ENCODE results near the gene ARL4A. TPM values are rescaled to one million over a fixed set of nuclear protein-coding genes. Genes with fewer than 3 reads are reported as not detected.

The ARL4A gene, protein sequence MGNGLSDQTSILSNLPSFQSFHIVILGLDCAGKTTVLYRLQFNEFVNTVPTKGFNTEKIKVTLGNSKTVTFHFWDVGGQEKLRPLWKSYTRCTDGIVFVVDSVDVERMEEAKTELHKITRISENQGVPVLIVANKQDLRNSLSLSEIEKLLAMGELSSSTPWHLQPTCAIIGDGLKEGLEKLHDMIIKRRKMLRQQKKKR
- 12.7 and 32.7 TPM in 2 replicates for total RNA-seq

DNA sequence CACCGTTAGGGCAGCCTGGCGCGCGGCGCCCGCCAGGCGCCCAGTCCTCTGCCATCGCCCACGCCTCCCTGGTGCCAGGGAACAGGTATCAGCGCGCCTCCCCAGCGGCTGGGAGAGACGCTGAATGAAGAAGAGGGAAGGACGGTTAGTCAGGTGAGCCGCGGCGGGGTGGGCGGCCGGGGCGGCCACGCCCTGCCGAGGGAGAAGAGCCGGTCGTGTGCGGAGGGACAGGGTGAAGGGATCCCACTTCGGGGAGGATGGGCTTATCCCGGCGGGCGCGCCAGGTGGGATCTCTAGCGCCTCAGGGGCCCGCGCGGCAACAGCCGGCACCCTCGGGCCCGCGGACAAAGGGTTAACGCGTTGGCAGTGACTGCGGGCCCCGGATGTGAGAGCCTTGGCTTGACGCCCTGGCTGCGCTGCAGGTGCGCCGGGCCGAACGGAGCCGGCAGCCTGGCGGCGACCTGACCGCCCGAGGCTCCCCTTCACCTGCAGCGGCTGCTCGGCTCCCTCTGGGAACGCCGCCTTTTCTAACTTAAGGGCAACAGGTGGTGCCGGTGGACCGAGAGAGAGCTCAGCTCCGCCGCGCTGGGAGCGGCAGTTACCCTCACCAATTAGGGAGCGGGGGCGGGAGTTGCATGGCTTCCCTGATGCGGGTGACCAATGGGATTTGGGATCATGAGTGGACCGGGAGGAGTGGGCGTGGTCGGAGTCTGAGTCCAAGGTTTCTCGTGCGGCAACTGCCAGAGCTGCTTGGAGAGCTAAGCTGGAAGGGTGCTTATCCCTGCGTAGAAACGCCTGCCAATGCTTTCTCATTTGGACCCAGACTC lies at the start of gene ARL4A:
Gene ARL4A (plus strand): TSS at position 743 of the 827 bp plus-strand sequence. CDS start 622 bp downstream, outside the sequence.

Other genes with a start within 250 kb of the ARL4A start
- gene SCIN, start 116.9 kb upstream of the ARL4A start, total RNA-seq = under 0.01 TPM in 2 replicates